Measurements from ENCODE around the gene CRNKL1. TPM values are rescaled to one million over a fixed set of nuclear protein-coding genes. Genes with fewer than 3 reads are reported as not detected.

Gene CRNKL1
- total and polyA plus RNA-seq, 2 of the 4 experiments (the other 2 are of a cell fraction), result 7.4 to 20.1 TPM

GRCh38 chr20:20065361-20065760, 13.1 kb upstream of the CRNKL1 start:
- H3K14ac ChIP-seq (replicated peaks; ENCODE audit: low read depth, low read length), result no peak overlapping the region
- no peak overlapping the region for H4K8ac ChIP-seq (ENCODE audit: low read depth in 2 of 2, low read length in 2 of 2)
- H2AK5ac ChIP-seq (ENCODE audit: low read depth, low read length), result no peak overlapping the region
- H3K79me1 ChIP-seq (ENCODE audit: low read depth in 1 of 2, low read length in 2 of 2), result no peaks in the 10 kb centered on the region
- no peak overlapping the region for H3K27ac ChIP-seq (ENCODE audit: insufficient read depth, low read length)
- H3K27me3 ChIP-seq (ENCODE audit: control insufficient read depth, insufficient read depth, low read length), result peaks cover 12% of the 10 kb centered on the region
- H3K4me1 ChIP-seq (ENCODE audit: control insufficient read depth, insufficient read depth, low read length), result no peaks in the 10 kb centered on the region
- intact Hi-C loops (cut with micrococcal nuclease) (no loop called here), in situ Hi-C loops (cut with MboI; ENCODE audit: low sequenced_read_pairs) (no loop called here), dilution Hi-C loops (cut with HindIII; ENCODE audit: low sequenced_read_pairs, unreplicated experiment) (no loop called here)
- H2AK9ac ChIP-seq (replicated peaks; ENCODE audit: low read depth, low read length, poor library complexity), result no peak overlapping the region
- H3K9me3 ChIP-seq (ENCODE audit: control insufficient read depth, insufficient read depth, low read length), result no peaks in the 10 kb centered on the region
- no peaks in the 10 kb centered on the region for H3K36me3 ChIP-seq (ENCODE audit: control insufficient read depth, insufficient read depth, low read length)
- ChIA-PET POLR2A (ENCODE audit: unreplicated experiment) (no interaction called here), CTCF (no interaction called here)
- TF ChIP-seq MAFK (IDR thresholded peaks at IDR 0.05; ENCODE audit: low read depth, low read length) (no peak), MAZ (IDR thresholded peaks at IDR 0.05; ENCODE audit: borderline replicate concordance, low read depth, low read length) (no peak), POLR2A (IDR thresholded peaks at IDR 0.05; ENCODE audit: low read depth, low read length) (no peak), RAD21 (IDR thresholded peaks at IDR 0.05; ENCODE audit: low read length) (no peak)
- H4K20me1 ChIP-seq (ENCODE audit: insufficient read depth, low read length), result no peaks in the 10 kb centered on the region
- H3K18ac ChIP-seq (ENCODE audit: low read depth, low read length), result no peak overlapping the region
- H2BK120ac ChIP-seq (ENCODE audit: low read depth, low read length), result no peak overlapping the region
- H2BK15ac ChIP-seq (ENCODE audit: low read depth, low read length), result no peak overlapping the region
- H4K91ac ChIP-seq (ENCODE audit: insufficient read depth, low read depth, low read length), result no peak overlapping the region
- no CpG with 5 or more reads among the region's 1 CpG for WGBS, 2 experiments (ENCODE audit: extremely low coverage in 2 of 2, insufficient read length in 1 of 2)
- no peak overlapping the region for H3K23ac ChIP-seq (ENCODE audit: low read depth, low read length)
- H3K4me3 ChIP-seq (ENCODE audit: insufficient read depth, low read depth, low read length), result no peak overlapping the region
- H2AFZ ChIP-seq (replicated peaks; ENCODE audit: low read length, poor library complexity), result no peak overlapping the region
- no peak overlapping the region for H4K5ac ChIP-seq (ENCODE audit: low read depth, low read length)
- no peak overlapping the region for H2BK5ac ChIP-seq (ENCODE audit: low read depth, low read length, poor library complexity, severe bottlenecking)
- no peaks in the 10 kb centered on the region; the same call in 1 of the 2 replicates for H3K9me1 ChIP-seq (ENCODE audit: insufficient read depth, low read length)
- no peak overlapping the region for H3K4ac ChIP-seq (ENCODE audit: low read depth, low read length)
- no peak for ATAC-seq (ENCODE audit: low read depth)
- no peak for DNase-seq
- no peak overlapping the region for H2BK20ac ChIP-seq (ENCODE audit: low read depth, low read length)
- H3K9ac ChIP-seq (ENCODE audit: low read depth, low read length), result no peak overlapping the region
- H3K56ac ChIP-seq (ENCODE audit: extremely low read depth, insufficient read depth, low read length), result no peak overlapping the region
- no peak overlapping the region for H3K4me2 ChIP-seq (ENCODE audit: low read depth, low read length)
- no TSS peak for BruUV-seq (replicated peaks)
